Measurements from ENCODE around the gene RDX. TPM values are rescaled to one million over a fixed set of nuclear protein-coding genes. Genes with fewer than 3 reads are reported as not detected.

The RDX gene
- total RNA-seq, 1 experiment from 2014 or later, result 132 TPM

GRCh38 chr11:110339456-110340250 lies 43.2 kb upstream of the RDX start:
- BruUV-seq (replicated peaks), result no TSS peak
- POLR2A ChIA-PET, result interaction anchor here (0.5 kb wide), 1 partner anchor 113 kb away, joined by 5 read pairs; no protein-coding TSS in a partner anchor
- no peaks in the 10 kb centered on the region for H3K4me1 Mint-ChIP-seq (ENCODE audit: insufficient read depth, unreplicated experiment)
- no peak for TF ChIP-seq CTCF (IDR thresholded peaks at IDR 0.05; ENCODE audit: unreplicated experiment)
- no peak overlapping the region for H3K27ac Mint-ChIP-seq (ENCODE audit: low read depth, unreplicated experiment)
- H3K4me3 Mint-ChIP-seq (ENCODE audit: unreplicated experiment), result no peak overlapping the region
- CTCF ChIA-PET, result interaction anchor here (0.6 to 1.2 kb wide), 3 partner anchors 11 to 1953 kb away, joined by 3 read pairs; no protein-coding TSS in a partner anchor
- H3K9me3 Mint-ChIP-seq (ENCODE audit: unreplicated experiment), result peaks cover 12% of the 10 kb centered on the region
- no peaks in the 10 kb centered on the region for H3K27me3 Mint-ChIP-seq (ENCODE audit: insufficient read depth, unreplicated experiment)
- peaks cover 6% of the 10 kb centered on the region for H3K36me3 Mint-ChIP-seq (ENCODE audit: insufficient read depth, unreplicated experiment)
- no peak for DNase-seq (ENCODE audit: unreplicated experiment)
- intact Hi-C loops (cut with micrococcal nuclease), result no loop called here

GRCh38 chr11:110338684-110339083 lies 42.3 kb upstream of the RDX start:
- BruUV-seq (replicated peaks), result no TSS peak
- ChIA-PET POLR2A (interaction anchor here (1.2 kb wide), 1 partner anchor 16 kb away, joined by 4 read pairs; no protein-coding TSS in a partner anchor), CTCF (no interaction called here)
- no peaks in the 10 kb centered on the region for H3K27me3 Mint-ChIP-seq (ENCODE audit: insufficient read depth, unreplicated experiment)
- H3K36me3 Mint-ChIP-seq (ENCODE audit: insufficient read depth, unreplicated experiment), result peaks cover 6% of the 10 kb centered on the region
- peaks cover 11% of the 10 kb centered on the region for H3K9me3 Mint-ChIP-seq (ENCODE audit: unreplicated experiment)
- no peak for DNase-seq (ENCODE audit: unreplicated experiment)
- intact Hi-C loops (cut with micrococcal nuclease), result no loop called here
- no peak for TF ChIP-seq CTCF (IDR thresholded peaks at IDR 0.05; ENCODE audit: unreplicated experiment)
- H3K27ac Mint-ChIP-seq (ENCODE audit: low read depth, unreplicated experiment), result no peak overlapping the region
- no peak overlapping the region for H3K4me3 Mint-ChIP-seq (ENCODE audit: unreplicated experiment)
- no peaks in the 10 kb centered on the region for H3K4me1 Mint-ChIP-seq (ENCODE audit: insufficient read depth, unreplicated experiment)

GRCh38 chr11:110337570-110338193 lies 41.3 kb upstream of the RDX start:
- ChIA-PET CTCF (interaction anchor here (0.7 kb wide), 1 partner anchor 1162 kb away, joined by 3 read pairs; no protein-coding TSS in a partner anchor), POLR2A (interaction anchor here (1.2 kb wide), 1 partner anchor 15 kb away, joined by 4 read pairs; no protein-coding TSS in a partner anchor)
- peak; percentile 11 for DNase-seq (ENCODE audit: unreplicated experiment)
- H3K9me3 Mint-ChIP-seq (ENCODE audit: unreplicated experiment), result peaks cover under 1% of the 10 kb centered on the region
- no peak for TF ChIP-seq CTCF (IDR thresholded peaks at IDR 0.05; ENCODE audit: unreplicated experiment)
- H3K27me3 Mint-ChIP-seq (ENCODE audit: insufficient read depth, unreplicated experiment), result no peaks in the 10 kb centered on the region
- BruUV-seq (replicated peaks), result no TSS peak
- H3K4me3 Mint-ChIP-seq (ENCODE audit: unreplicated experiment), result no peak overlapping the region
- intact Hi-C loops (cut with micrococcal nuclease), result no loop called here
- H3K27ac Mint-ChIP-seq (ENCODE audit: low read depth, unreplicated experiment), result no peak overlapping the region
- H3K36me3 Mint-ChIP-seq (ENCODE audit: insufficient read depth, unreplicated experiment), result peaks cover 6% of the 10 kb centered on the region
- H3K4me1 Mint-ChIP-seq (ENCODE audit: insufficient read depth, unreplicated experiment), result no peaks in the 10 kb centered on the region

- Mint-ChIP-seq H3K27ac (ENCODE audit: low read depth, unreplicated experiment) (no peak overlapping the region), H3K9me3 (ENCODE audit: unreplicated experiment) (no peaks in the 10 kb centered on the region), H3K4me3 (ENCODE audit: unreplicated experiment) (no peak overlapping the region), H3K4me1 (ENCODE audit: insufficient read depth, unreplicated experiment) (no peaks in the 10 kb centered on the region), H3K36me3 (ENCODE audit: insufficient read depth, unreplicated experiment) (peaks cover 6% of the 10 kb centered on the region), H3K27me3 (ENCODE audit: insufficient read depth, unreplicated experiment) (no peaks in the 10 kb centered on the region)
- no peak for TF ChIP-seq CTCF (IDR thresholded peaks at IDR 0.05; ENCODE audit: unreplicated experiment)
- POLR2A ChIA-PET, result interaction anchor here (0.7 kb wide), 1 partner anchor 11 kb away, joined by 3 read pairs; no protein-coding TSS in a partner anchor
- intact Hi-C loops (cut with micrococcal nuclease), result no loop called here
- no TSS peak for BruUV-seq (replicated peaks)
- DNase-seq (ENCODE audit: unreplicated experiment), result no peak
- CTCF ChIA-PET, result interaction anchor here (0.6 kb wide), 2 partner anchors 543 to 1443 kb away, joined by 3 read pairs; no protein-coding TSS in a partner anchor
Measured at GRCh38 chr11:110336054-110336453, 39.6 kb upstream of the RDX start.
